Measurements from ENCODE around the gene TMEM203. TPM values are rescaled to one million over a fixed set of nuclear protein-coding genes. Genes with fewer than 3 reads are reported as not detected.

Gene TMEM203
- total RNA-seq, 1 experiment from 2014 or later, result 35.5 TPM

DNA sequence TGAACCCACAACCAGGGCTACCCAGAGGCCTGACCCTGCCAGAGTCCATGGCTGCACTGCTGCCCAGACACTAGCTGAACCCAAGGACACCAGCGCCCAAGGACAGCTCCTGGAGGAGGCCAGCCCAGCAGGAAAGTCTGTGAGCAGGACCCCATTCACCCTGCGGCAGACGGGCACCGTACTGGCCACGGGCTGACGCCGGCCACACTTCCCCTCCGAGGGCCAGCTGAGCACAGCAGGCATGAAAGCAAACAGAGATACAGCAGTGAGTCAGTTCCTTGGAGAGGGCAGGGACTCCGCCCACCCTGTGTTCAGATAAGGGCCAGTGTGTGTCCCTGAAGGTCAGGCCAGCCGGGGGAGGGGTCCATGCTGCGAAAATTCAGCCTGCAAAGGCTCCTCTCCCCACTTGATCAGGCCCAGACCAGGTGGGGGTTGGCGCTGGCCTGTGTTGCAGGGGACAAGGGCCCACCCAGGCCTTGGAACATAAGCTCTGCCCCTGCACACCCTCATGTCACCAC lies 13.4 kb upstream of the TMEM203 start:
- no peak overlapping the region for H3K14ac ChIP-seq (ENCODE audit: insufficient read depth, low read length)
- no peaks in the 10 kb centered on the region for H3K79me2 ChIP-seq (ENCODE audit: insufficient read depth, low read length)
- Mint-ChIP-seq H3K27ac (0 out of 7 replicates have a peak overlapping the region, but pooled peaks of 1 of the 3 experiments have one; percentile 57), H3K36me3 (ENCODE audit: insufficient read depth in 1 of 3, low read depth in 3 of 3) (peaks cover 3 to 19% (median 5%) of the 10 kb centered on the region in 3 experiments; a peak in 3 of 7 replicates), H3K27me3 (ENCODE audit: low read depth) (no peaks in the 10 kb centered on the region), H3K4me1 (peaks cover 4 to 8% of the 10 kb centered on the region in 2 experiments), H3K4me3 (no peak overlapping the region; a peak in 1 of 5 replicates), H3K9me3 (no peaks in the 10 kb centered on the region)
- no peak overlapping the region for H2BK12ac ChIP-seq (ENCODE audit: insufficient read length, low read depth, low read length)
- no peak overlapping the region for H3T11ph ChIP-seq (ENCODE audit: low read length)
- peaks cover 12% of the 10 kb centered on the region for H3K23me2 ChIP-seq (ENCODE audit: insufficient read length, low read depth, low read length, poor library complexity, severe bottlenecking)
- no peak overlapping the region for H3K4ac ChIP-seq (ENCODE audit: low read depth, low read length)
- no peak overlapping the region for H3K18ac ChIP-seq (ENCODE audit: insufficient read length, low read depth, low read length)
- H3K27ac ChIP-seq (ENCODE audit: insufficient read length, low read depth, low read length), result no peak overlapping the region
- no peaks in the 10 kb centered on the region for H3K27me3 ChIP-seq (ENCODE audit: insufficient read depth, low read length)
- no peak overlapping the region for H2BK15ac ChIP-seq (ENCODE audit: low read depth, low read length)
- no peaks in the 10 kb centered on the region for H4K20me1 ChIP-seq (ENCODE audit: control insufficient read depth, insufficient read depth, insufficient read length)
- no peak overlapping the region for H3K56ac ChIP-seq (ENCODE audit: insufficient read length, low read depth, low read length)
- no CpG with 5 or more reads among the region's 12 CpGs for WGBS (ENCODE audit: extremely low coverage, insufficient read length, low lambda C conversion rate)
- no peak overlapping the region for H2AK5ac ChIP-seq (ENCODE audit: insufficient read length, low read length)
- H3K4me1 ChIP-seq (ENCODE audit: insufficient read depth, low read length), result no peaks in the 10 kb centered on the region; the same call in 1 of the 2 replicates
- H3K9ac ChIP-seq (ENCODE audit: extremely low read depth, insufficient read length, low read length), result no peak overlapping the region
- TF ChIP-seq, protein P1, sequence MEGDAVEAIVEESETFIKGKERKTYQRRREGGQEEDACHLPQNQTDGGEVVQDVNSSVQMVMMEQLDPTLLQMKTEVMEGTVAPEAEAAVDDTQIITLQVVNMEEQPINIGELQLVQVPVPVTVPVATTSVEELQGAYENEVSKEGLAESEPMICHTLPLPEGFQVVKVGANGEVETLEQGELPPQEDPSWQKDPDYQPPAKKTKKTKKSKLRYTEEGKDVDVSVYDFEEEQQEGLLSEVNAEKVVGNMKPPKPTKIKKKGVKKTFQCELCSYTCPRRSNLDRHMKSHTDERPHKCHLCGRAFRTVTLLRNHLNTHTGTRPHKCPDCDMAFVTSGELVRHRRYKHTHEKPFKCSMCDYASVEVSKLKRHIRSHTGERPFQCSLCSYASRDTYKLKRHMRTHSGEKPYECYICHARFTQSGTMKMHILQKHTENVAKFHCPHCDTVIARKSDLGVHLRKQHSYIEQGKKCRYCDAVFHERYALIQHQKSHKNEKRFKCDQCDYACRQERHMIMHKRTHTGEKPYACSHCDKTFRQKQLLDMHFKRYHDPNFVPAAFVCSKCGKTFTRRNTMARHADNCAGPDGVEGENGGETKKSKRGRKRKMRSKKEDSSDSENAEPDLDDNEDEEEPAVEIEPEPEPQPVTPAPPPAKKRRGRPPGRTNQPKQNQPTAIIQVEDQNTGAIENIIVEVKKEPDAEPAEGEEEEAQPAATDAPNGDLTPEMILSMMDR (conservative IDR thresholded peaks at IDR 0.05), result no peak
- H4K8ac ChIP-seq (replicated peaks; ENCODE audit: insufficient read length, low read depth, low read length), result no peak overlapping the region
- no peak overlapping the region for H4K5ac ChIP-seq (ENCODE audit: insufficient read length, low read depth, low read length)
- no peak overlapping the region for H2AFZ ChIP-seq (ENCODE audit: low read length)
- no peak overlapping the region for H3K23ac ChIP-seq (ENCODE audit: insufficient read length, low read depth, low read length)
- no peaks in the 10 kb centered on the region for H3K9me3 ChIP-seq (ENCODE audit: control insufficient read depth, low read depth, low read length)
- H3K79me1 ChIP-seq (ENCODE audit: insufficient read depth, low read depth, low read length, poor library complexity, severe bottlenecking), result no peaks in the 10 kb centered on the region
- no peak for DNase-seq
- no peak overlapping the region for H2BK120ac ChIP-seq (ENCODE audit: low read depth, low read length, poor library complexity, severe bottlenecking)
- no peak overlapping the region for H3K4me2 ChIP-seq (ENCODE audit: insufficient read depth, insufficient read length, low read length)
- H2BK20ac ChIP-seq (ENCODE audit: low read depth, low read length, poor library complexity, severe bottlenecking), result no peak overlapping the region
- H2BK5ac ChIP-seq (ENCODE audit: insufficient read length, low read length), result no peak overlapping the region
- H4K91ac ChIP-seq (ENCODE audit: insufficient read length, low read depth, low read length), result no peak overlapping the region
